MM.1S (cell line): ENCODE results near the gene SYNDIG1.

Experiments
- EZH2 ChIP-seq: fragments of 300-600 bp; sonication (generic); optimal IDR thresholded peaks from 2 replicates; pipeline ENCODE3; 2017; ENCODE audit warnings: low read depth, mild to moderate bottlenecking, antibody characterized with exemption, low read length, mixed read lengths
- EZH2phosphoT487 ChIP-seq: fragments of 300-600 bp; sonication (generic); IDR thresholded peaks from 2 replicates; pipeline ENCODE4 v1.6.1; 2018; ENCODE audit warnings: antibody characterized with exemption, low read length
- TF ChIP-seq, protein P1 (sequence below): fragments of 300-600 bp; sonication (generic); IDR thresholded peaks from 2 replicates; pipeline ENCODE4 v1.5.1; 2016; ENCODE audit warnings: antibody characterized with exemption, low read length, mixed read lengths

DNA sequence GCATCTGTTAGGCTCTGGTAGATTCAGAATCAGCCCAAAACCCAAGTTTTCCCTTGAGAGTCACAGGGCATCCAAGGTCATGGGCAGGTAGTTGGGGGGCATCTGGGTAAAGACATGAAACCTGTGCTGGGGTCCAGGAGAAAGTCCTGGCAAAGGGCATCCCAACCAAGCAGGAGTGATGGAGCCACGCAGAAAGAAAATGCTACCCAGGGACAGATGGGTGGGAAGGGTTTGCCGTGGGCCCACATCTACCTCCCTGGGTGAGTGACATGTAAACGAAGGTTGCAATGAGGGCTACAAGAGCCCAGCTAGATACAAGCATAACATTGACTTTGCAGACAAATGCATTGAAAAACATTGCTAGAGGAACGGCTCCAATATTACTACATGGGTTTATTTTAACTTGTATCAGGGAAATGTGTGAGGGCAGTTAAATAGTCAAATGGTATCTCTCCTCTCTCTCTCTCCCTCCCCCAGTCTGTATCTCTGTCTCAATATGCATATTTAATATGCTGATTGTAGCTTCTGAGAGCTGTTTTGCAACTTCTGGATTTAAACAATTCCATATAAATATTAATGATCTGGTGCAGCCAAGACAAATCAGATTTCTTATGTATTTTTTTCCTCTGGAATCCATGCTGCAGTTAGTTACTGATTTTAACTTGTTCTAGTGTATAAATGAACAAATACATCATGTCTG is 135.7 kb downstream of the SYNDIG1 start:
- TF ChIP-seq EZH2 (no peak), EZH2phosphoT487 (no peak)
- TF ChIP-seq, protein P1, sequence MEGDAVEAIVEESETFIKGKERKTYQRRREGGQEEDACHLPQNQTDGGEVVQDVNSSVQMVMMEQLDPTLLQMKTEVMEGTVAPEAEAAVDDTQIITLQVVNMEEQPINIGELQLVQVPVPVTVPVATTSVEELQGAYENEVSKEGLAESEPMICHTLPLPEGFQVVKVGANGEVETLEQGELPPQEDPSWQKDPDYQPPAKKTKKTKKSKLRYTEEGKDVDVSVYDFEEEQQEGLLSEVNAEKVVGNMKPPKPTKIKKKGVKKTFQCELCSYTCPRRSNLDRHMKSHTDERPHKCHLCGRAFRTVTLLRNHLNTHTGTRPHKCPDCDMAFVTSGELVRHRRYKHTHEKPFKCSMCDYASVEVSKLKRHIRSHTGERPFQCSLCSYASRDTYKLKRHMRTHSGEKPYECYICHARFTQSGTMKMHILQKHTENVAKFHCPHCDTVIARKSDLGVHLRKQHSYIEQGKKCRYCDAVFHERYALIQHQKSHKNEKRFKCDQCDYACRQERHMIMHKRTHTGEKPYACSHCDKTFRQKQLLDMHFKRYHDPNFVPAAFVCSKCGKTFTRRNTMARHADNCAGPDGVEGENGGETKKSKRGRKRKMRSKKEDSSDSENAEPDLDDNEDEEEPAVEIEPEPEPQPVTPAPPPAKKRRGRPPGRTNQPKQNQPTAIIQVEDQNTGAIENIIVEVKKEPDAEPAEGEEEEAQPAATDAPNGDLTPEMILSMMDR: no peak
